ENCODE data around the gene LSG1. TPM values are rescaled to one million over a fixed set of nuclear protein-coding genes. Genes with fewer than 3 reads are reported as not detected.

The LSG1 gene
- total and polyA plus RNA-seq, 2 of the 13 experiments (the other 11 are each of a cell fraction or from before 2014, with no cell fraction given) = 21.4 to 32.1 TPM

DNA sequence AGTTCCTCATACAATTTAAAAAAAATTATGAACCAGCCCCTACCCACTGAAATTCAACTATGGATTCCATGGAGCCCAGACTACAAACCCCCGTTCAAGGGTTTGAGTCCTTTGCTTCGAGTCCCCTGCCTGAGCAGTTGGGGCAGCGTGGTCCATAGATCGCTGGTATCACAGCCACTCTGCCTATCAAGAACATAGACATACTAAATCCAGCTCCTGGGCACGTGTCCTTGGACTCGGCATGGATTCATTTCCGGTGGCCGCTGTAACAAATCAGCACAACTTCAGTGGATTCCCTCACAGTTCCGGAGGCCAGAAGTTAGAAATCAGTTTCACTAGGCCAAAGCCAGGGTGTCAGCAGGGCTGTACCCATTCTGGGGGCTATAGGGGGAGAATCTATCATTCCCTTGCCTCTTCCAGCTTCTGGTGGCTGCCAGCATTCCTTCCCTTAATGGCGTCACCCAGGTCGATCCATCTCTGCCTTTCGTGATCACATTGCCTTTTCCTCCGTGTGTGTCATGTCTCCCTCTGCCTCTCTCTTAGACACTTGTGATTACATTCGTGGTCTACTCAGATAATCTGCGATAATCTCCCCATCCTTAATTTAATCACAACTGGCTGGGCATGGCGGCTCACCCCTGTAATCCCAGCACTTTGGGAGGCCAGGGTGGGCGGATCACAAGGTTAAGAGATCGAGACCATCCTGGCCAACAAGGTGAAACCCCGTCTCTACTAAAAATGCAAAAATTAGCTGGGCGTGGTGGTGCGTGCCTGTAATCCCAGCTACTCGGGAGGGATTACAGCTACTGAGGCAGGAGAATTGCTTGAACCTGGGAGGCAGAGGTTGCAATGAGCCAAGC lies 34.2 kb downstream of the LSG1 start (continued):
- TF ChIP-seq, protein P1, sequence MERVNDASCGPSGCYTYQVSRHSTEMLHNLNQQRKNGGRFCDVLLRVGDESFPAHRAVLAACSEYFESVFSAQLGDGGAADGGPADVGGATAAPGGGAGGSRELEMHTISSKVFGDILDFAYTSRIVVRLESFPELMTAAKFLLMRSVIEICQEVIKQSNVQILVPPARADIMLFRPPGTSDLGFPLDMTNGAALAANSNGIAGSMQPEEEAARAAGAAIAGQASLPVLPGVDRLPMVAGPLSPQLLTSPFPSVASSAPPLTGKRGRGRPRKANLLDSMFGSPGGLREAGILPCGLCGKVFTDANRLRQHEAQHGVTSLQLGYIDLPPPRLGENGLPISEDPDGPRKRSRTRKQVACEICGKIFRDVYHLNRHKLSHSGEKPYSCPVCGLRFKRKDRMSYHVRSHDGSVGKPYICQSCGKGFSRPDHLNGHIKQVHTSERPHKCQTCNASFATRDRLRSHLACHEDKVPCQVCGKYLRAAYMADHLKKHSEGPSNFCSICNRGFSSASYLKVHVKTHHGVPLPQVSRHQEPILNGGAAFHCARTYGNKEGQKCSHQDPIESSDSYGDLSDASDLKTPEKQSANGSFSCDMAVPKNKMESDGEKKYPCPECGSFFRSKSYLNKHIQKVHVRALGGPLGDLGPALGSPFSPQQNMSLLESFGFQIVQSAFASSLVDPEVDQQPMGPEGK (CRISPR knock-in tag; IDR thresholded peaks at IDR 0.05) = no peak
- TF ChIP-seq NFATC3 (CRISPR knock-in tag; IDR thresholded peaks at IDR 0.05) (no peak), HOXD1 (CRISPR knock-in tag; IDR thresholded peaks at IDR 0.05) (no peak), ZNF317 (CRISPR knock-in tag; IDR thresholded peaks at IDR 0.05) (no peak), SALL1 (CRISPR knock-in tag; IDR thresholded peaks at IDR 0.05) (no peak)
- TF ChIP-seq, protein P2, sequence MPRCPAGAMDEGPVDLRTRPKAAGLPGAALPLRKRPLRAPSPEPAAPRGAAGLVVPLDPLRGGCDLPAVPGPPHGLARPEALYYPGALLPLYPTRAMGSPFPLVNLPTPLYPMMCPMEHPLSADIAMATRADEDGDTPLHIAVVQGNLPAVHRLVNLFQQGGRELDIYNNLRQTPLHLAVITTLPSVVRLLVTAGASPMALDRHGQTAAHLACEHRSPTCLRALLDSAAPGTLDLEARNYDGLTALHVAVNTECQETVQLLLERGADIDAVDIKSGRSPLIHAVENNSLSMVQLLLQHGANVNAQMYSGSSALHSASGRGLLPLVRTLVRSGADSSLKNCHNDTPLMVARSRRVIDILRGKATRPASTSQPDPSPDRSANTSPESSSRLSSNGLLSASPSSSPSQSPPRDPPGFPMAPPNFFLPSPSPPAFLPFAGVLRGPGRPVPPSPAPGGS (CRISPR knock-in tag; IDR thresholded peaks at IDR 0.05) = no peak
- TF ChIP-seq, protein P3, sequence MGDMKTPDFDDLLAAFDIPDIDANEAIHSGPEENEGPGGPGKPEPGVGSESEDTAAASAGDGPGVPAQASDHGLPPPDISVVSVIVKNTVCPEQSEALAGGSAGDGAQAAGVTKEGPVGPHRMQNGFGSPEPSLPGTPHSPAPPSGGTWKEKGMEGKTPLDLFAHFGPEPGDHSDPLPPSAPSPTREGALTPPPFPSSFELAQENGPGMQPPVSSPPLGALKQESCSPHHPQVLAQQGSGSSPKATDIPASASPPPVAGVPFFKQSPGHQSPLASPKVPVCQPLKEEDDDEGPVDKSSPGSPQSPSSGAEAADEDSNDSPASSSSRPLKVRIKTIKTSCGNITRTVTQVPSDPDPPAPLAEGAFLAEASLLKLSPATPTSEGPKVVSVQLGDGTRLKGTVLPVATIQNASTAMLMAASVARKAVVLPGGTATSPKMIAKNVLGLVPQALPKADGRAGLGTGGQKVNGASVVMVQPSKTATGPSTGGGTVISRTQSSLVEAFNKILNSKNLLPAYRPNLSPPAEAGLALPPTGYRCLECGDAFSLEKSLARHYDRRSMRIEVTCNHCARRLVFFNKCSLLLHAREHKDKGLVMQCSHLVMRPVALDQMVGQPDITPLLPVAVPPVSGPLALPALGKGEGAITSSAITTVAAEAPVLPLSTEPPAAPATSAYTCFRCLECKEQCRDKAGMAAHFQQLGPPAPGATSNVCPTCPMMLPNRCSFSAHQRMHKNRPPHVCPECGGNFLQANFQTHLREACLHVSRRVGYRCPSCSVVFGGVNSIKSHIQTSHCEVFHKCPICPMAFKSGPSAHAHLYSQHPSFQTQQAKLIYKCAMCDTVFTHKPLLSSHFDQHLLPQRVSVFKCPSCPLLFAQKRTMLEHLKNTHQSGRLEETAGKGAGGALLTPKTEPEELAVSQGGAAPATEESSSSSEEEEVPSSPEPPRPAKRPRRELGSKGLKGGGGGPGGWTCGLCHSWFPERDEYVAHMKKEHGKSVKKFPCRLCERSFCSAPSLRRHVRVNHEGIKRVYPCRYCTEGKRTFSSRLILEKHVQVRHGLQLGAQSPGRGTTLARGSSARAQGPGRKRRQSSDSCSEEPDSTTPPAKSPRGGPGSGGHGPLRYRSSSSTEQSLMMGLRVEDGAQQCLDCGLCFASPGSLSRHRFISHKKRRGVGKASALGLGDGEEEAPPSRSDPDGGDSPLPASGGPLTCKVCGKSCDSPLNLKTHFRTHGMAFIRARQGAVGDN (CRISPR knock-in tag; IDR thresholded peaks at IDR 0.05) = no peak
- TF ChIP-seq, protein P4, sequence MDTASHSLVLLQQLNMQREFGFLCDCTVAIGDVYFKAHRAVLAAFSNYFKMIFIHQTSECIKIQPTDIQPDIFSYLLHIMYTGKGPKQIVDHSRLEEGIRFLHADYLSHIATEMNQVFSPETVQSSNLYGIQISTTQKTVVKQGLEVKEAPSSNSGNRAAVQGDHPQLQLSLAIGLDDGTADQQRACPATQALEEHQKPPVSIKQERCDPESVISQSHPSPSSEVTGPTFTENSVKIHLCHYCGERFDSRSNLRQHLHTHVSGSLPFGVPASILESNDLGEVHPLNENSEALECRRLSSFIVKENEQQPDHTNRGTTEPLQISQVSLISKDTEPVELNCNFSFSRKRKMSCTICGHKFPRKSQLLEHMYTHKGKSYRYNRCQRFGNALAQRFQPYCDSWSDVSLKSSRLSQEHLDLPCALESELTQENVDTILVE (CRISPR knock-in tag; IDR thresholded peaks at IDR 0.05) = no peak

All from HepG2 (cell line).